Peyer's patch (tissue), 4 donors: Measurements from ENCODE around the gene MRGPRD.

Experiments used
- CTCF ChIP-seq, 6 experiments: fragments of 450-650 bp in 4 of 6; fragments of 200-600 bp in 2 of 6; sonication (generic) in 1 of 6; IDR thresholded peaks; one replicate each; pipeline ENCODE4 v1.5.1; 2017 to 2019; ENCODE audit warnings: antibody characterized with exemption in 6 of 6, mild to moderate bottlenecking in 3 of 6, moderate library complexity in 1 of 6
- POLR2A ChIP-seq, 2 donors: fragments of 450-650 bp; IDR thresholded peaks; one replicate each; pipeline ENCODE4 v1.5.1; 2017; ENCODE audit warnings: antibody characterized with exemption in 2 of 2, mild to moderate bottlenecking in 2 of 2, moderate library complexity in 2 of 2

- no peak for TF ChIP-seq CTCF (IDR thresholded peaks at IDR 0.05)
- TF ChIP-seq POLR2A (IDR thresholded peaks at IDR 0.05), result no peak
Measured at GRCh38 chr11:68988491-68988890, 7.7 kb upstream of the MRGPRD start.
